GM21825 (cell line): ENCODE measurements around the gene TNFRSF12A.

Source experiments
- ATAC-seq: cut with Tn5 transposase; IDR thresholded peaks from one replicate; pipeline ENCODE4 v1.9.1; 2021; ENCODE audit warnings: mild to moderate bottlenecking, moderate library complexity; ENCODE audit not compliant: unreplicated experiment

The TNFRSF12A gene

DNA sequence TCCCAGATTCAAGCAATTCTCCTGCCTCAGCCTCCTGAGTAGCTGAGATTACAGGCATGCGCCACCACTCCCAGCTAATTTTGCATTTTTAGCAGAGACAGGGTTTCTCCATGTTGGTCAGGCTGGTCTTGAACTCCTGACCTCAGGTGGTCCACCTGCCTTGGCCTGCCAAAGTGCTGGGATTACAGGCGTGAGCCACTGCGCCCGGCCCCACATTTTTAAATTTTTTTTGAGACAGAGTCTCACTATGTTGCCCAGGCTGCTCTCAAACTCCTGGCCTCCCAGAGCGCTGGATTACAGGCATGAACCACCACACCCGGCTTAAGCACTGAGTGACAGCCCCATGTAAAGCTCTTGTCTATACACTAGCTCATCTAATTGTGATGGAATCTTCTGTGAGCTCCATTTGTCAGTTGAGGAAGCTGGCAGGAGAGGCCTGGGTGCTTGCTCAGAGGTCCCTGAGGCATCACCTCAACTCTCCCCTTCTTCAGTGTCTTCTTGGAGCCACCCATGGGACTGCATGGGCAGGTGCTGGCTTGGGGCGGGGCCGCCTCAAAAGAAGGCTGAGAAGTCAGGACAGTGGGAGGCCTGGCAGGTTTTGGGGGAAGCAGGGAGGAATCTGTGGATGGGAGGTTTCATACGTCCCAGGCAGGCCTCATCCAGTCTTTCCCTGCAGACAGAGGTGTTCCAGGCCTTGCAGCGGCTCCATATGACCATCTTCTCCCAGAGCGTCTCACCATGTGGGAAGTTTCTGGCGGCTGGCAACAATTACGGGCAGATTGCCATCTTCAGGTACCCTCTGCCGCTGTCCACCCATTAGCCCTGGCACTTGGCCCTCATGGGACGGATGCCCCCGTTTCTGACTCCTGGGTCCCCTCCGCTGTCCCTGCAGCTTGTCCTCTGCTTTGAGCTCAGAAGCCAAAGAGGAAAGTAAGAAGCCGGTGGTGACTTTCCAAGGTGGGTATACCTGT lies 5.1 kb downstream of the TNFRSF12A start:
- no peak for ATAC-seq

- no peak for ATAC-seq
These were observed 5.8 kb downstream of the TNFRSF12A start for GRCh38 chr16:3026003-3026378.

DNA sequence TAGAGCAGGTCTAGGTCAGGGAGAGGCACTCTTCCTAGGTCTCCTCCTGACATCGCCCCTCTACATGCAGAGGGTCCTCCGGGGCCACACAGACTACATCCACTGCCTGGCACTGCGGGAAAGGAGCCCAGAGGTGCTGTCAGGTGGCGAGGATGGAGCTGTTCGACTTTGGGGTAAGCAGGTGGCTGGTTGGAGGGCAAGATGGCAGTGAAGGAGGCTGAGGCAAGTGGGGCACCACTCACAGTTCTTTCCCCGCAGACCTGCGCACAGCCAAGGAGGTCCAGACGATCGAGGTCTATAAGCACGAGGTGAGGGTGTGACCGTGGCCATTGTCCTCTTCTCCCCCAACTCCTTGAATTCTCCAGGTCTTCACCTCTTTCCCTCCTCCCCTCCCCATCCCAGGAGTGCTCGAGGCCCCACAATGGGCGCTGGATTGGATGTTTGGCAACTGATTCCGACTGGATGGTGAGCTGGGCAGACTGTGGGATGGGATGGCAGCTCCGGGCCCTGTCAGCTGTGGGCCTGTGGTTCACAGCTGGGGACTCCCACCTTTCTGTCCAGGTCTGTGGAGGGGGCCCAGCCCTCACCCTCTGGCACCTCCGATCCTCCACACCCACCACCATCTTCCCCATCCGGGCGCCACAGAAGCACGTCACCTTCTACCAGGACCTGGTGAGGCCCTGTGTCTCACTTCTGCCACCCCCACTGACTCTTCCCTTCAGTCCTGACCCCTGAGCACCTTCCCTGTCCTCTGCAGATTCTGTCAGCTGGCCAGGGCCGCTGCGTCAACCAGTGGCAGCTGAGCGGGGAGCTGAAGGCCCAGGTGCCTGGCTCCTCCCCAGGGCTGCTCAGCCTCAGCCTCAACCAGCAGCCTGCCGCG lies 6.7 kb downstream of the TNFRSF12A start:
- no peak for ATAC-seq

DNA sequence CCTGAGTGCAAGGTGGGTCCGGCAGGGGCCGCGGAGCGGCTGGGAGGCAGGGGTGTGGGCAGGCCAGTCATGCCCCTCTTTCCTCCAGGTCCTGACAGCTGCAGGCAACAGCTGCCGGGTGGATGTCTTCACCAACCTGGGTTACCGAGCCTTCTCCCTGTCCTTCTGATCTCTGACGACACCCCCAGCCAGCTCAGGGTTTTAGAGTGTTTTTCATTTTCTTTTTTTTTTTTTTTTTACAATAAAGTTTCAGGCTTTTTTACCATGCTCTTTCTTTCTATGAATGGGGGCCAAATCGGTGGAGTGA lies 7.3 kb downstream of the TNFRSF12A start:
- no peak for ATAC-seq

- ATAC-seq, result no peak
These were observed 8.0 kb downstream of the TNFRSF12A start for GRCh38 chr16:3027983-3028715.

DNA sequence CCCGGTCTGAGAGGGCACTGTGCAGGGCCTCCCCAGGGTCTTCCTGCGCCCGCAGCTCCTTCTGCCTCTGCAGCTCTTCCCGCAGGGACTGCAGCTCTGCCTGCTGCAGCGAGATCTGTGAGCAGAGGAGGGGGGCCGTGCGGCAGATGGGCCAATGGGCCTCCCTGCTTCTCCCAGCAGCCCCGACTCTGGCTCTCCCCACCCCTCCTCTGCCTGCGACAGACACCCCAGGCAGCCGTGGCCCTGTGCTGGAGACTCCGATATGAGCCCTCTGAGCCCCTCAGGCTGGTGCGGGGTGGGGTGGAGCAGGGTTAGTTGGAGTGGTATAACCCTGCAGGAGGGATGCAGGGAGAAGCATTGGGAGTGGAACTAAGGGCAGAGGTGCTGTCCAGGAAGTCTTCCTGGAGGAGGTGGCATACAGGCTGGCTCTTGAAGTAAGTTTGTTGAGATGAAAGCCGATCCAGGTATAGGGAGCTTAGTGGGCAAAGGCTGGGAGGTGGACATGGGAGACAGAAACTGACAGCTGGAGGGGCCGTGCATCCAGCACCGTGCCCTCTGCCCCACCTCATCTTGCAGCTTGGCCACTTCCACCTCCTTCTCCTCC lies 8.7 kb downstream of the TNFRSF12A start:
- ATAC-seq, result no peak

DNA sequence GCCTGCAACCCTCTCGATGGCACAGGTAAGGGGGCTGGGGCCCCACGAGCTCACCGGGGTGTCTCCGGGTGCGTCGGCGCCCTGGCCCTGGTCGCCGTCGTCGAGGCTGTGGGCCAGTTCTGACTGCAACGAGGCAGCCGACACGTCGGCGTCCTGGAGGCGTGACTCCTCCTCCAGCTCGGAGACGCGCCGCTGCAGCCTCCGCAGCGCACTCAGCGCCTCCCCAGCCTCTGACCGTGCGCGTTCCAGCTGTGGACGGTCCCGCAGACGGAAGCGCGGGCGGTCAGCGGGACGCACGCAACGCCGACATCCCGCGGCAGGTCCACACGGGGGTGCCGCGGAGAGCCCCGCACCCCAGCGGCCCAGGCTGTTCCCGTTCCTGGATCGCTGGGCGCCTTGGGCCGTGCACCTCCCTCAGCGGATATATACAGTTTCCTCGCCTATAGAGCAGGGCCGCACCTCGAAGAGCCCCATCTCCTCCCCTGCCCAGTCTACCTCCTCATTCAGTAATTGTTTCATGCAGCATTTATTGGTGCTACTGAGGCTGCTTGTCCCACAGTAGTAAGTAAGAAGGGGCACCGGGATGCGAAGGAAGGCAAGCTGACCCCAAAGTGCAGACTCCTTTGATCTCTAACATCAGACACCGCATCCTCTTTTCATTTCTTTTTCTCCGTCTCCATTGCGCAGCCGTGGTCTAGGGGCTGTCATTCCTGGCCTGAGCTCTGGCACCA lies 9.5 kb downstream of the TNFRSF12A start:
- ATAC-seq, result no peak

GRCh38 chr16:3030222-3031212 lies 10.3 kb downstream of the TNFRSF12A start:
- ATAC-seq, result no peak

- no peak for ATAC-seq
These were observed 12.5 kb downstream of the TNFRSF12A start for GRCh38 chr16:3032624-3033023.

GRCh38 chr16:3035289-3035971 lies 15.3 kb downstream of the TNFRSF12A start:
- no peak for ATAC-seq

GRCh38 chr16:3035972-3036725 lies 16.0 kb downstream of the TNFRSF12A start:
- no peak for ATAC-seq

GRCh38 chr16:3036726-3037315 lies 16.7 kb downstream of the TNFRSF12A start, which contains the start of gene BICDL2:
TSS of gene BICDL2 (minus strand) at chr16:3036944. CDS start at chr16:3035496, 1,448 bp downstream.
- no peak for ATAC-seq

- no peak for ATAC-seq
These were observed 18.1 kb downstream of the TNFRSF12A start for GRCh38 chr16:3038256-3038655.

DNA sequence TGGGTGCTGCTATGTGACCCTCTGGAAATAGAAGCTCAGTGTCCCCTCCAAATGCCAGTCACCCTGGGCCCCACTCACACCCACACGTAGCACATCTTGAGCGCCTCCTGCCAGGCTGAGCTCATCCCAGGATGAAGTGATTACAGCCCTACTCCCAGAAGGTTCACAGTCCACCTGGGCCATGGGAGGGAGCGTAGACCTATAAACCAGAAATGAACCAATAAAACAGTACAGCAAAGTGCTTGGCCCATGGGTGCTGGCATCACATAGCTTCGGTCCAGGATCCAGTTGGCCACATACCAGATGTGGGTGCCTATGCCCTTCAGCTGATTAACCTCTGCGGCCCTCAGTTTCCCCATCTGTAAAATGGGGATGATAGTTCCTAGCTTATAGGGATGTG lies 18.7 kb downstream of the TNFRSF12A start:
- ATAC-seq, result no peak

GRCh38 chr16:3042376-3042775 lies 22.2 kb downstream of the TNFRSF12A start:
- no peak for ATAC-seq

DNA sequence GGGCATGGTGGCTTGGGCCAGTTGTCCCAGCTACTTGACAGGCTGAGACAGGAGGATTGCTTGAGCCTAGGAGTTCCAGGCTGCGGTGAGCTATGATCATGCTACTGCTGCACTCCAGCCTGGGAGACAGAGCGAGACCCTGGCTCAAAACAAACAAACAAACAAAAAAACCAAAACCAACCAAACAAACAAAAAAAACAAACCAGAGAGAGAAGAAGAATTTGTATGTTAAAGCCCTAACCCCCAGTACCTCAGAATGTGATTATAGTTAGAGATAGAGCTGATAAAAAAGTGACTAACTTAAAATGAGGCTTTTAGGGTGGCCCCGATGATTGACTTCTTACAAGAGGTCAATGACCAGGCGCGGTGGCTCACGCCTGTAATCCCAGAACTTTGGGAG lies 24.5 kb downstream of the TNFRSF12A start:
- no peak for ATAC-seq
